GM18520 (cell line): ENCODE data around the gene SYNE2.
"Not testable (repeated sequence)": the region's sequence is repeated elsewhere in the genome, so short reads cannot be mapped to it uniquely, and the experiment has no call there.

Experiments
- ATAC-seq: cut with Tn5 transposase; IDR thresholded peaks from one replicate; pipeline ENCODE4 v1.9.1; 2021; ENCODE audit not compliant: unreplicated experiment

SYNE2 gene

GRCh38 chr14:63852817-63853731, at the start of gene SYNE2:
SYNE2 (plus strand) TSS chr14:63853004; CDS start chr14:63909149, 56,145 bp downstream.
- peak; percentile 62 for ATAC-seq

DNA sequence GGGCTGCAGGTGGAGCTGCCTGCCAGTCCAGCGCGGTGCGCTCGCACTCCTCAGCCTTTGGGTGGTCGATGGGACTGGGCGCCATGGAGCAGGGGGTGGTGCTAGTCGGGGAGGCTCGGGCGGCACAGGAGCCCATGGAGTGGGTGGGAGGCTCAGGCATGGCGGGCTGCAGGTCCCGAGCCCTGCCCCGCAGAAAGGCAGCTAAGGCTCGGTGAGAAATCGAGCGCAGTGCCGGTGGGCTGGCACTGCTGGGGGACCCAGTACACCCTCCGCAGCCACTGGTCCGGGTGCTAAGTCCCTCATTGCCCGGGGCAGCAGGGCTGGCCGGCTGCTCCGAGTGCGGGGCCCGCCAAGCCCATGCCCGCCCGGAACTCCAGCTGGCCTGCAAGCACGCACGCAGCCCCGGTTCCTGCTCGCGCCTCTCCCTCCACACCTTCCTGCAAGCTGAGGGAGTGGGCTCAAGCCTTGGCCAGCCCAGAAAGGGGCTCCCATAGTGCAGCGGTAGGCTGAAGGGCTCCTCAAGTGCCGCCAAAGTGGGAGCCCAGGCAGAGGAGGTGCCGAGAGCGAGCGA, 49.5 kb upstream of the SYNE2 start:
- ATAC-seq, result not testable (repeated sequence)

DNA sequence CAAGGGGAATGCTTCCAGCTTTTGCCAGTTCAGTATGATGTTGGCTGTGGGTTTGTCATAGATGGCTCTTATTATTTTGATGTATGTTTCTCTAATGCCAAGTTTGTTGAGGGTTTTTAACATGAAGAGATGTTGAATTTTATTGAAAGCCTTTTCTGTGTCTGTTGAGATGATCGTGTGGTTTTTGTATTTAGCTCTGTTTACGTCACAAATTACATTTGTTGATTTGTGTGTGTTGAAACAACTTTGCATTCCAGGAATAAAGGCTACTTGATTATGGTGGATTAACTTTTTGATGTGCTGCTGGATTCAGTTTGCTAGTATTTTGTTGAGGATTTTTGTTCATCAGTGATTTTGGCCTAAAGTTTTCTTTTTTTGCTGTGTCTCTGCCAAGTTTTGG, 46.7 kb upstream of the SYNE2 start:
- ATAC-seq, result not testable (repeated sequence)

DNA sequence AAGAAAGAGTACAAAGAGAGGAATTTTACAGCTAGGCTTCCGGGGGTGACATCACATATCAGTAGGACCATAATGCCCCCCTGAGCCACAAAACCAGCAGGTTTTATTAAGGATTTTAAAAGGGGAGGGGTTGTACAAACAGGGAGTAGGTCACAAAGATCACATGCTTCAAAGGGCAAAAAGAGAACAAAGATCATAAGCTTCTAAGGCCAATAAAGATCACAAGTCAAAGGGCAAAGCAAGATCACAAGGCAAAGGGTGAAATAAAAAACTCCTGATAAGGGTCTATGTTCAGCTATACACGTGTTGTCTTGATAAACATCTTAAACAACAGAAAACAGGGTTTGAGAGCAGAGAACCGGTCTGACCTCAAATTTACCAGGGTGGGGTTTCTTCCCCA, 41.1 kb upstream of the SYNE2 start:
- not testable (repeated sequence) for ATAC-seq

GRCh38 chr14:63833728-63834127, 19.1 kb upstream of the SYNE2 start:
- ATAC-seq, result no peak

GRCh38 chr14:63840981-63841380, 11.8 kb upstream of the SYNE2 start:
- ATAC-seq, result no peak

DNA sequence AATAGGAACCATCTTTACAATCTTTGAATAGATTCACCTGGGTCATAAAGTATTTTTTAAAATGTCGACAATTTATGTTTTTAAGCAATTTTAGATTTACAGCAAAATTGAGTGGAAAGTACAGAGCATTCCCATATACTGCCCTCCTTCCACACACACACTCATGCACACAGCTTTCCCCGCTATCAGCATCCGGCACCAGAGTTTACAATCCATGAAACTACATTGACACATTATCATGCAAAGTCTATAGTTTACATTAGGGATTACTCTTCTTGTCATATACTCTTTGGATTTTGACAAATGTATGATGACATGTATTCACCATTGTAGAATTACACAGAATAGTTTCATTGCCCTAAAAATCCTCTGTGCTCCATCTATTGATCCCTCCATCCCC, 9.0 kb upstream of the SYNE2 start:
- no peak for ATAC-seq

DNA sequence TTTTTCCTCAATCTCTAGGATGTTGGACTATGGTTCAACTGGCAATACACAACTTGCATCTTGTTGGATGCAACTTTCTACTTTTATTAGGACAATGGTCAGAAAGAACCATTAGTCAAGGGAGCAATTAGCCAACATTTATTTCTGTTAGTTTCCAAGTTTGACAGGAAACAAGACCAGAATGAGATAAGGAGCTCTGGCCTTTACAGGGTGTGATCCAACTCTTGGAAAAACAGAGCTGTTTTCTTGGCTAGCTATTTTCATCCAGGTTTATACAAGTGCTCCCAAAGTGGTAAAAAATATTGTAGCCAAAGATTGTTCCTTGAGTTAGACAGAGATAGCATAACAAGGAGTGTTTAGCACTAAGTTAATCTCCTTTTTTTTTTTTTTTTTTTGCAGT, 3.9 kb upstream of the SYNE2 start:
- no peak for ATAC-seq

GRCh38 chr14:63852271-63852816, 460 bp upstream of the SYNE2 start:
- ATAC-seq, result peak; percentile 2

DNA sequence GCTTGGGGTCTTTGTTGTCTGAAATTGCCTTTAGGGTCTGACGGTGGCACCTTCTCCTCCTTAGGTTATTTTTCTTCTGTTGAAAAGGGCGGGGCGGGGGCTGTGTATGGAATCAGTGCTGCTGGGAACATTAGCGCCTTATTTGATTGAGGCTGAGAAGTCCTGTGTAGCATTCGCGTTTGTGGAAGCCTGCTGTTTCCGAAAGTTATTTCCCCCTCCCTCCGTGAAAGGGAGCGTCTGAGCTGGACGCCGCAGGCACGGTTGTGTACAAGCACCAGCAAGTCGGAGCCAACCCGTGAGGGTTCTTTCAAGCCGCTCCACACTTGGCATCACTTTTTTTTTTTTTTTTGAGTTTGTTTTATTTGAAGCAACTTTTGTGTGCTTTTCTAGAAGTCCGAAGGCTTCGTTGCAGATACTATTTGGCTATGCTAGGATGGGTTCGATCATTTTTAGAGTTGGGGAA, 1.1 kb downstream of the SYNE2 start:
- no peak for ATAC-seq

DNA sequence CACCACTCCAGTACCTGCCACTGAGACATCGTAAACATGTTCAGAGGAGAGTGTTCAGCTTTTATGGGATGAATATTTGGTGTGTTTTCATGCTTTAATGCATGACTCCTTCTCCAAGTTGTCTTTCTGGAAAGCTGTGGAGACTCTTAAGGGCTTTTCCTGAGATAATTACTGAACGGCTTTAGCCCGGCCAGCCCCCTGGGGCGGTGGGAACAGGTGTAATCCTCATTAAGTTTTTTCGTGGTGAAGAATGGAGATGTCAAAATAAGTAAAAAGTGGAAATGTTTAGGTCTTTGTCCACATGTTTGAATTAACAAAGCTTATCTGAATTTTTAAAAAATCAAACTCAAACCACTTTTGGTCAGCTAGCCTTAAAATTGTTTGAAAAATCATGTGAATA, 1.5 kb downstream of the SYNE2 start:
- no peak for ATAC-seq

- ATAC-seq, result no peak
Measured at GRCh38 chr14:63855281-63855680, 2.5 kb downstream of the SYNE2 start.

DNA sequence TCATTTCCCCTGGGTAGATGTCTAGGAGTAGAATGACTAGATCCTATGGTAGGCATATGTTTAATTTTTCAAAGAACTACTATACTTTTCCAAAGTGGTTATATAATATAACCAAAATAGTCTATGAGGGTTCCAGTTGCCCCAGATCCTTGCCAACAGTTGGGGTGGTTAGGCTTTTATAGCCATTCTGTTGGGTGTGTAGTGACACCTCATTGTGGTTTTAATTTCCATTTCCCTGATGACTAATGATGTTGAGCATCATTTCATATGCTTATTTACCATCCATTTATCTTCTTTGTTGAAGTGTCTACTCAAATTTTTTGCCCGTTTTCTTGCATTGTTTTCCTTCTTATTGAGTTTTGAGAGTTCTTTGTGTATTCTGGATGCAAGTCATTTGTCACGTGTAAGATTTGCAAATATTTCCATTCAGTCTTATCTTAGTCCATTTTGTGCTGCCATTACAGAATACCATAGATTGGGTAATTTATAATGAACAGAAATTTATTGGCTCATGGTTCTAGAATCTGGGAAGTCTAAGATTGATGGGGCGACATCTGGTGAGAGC, 4.7 kb downstream of the SYNE2 start:
- no peak for ATAC-seq

DNA sequence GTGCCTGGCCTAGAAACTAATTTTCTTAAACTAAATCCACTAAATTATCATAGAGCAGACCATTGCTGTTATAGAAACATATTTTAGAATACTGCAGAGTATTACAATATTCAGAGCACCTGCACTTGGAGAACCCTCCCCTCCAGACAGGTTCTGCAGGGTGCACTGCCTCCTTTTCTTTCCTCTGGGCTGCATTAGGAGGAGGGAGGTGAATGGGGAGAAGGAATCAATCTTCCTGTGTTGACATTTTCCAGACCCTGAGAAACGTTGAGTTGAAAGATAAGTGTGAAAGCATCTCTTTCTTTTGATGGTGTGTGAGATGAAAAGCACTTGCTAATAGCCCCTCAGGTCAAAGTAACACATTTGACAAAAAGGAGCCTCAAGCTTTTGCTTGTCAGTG, 7.3 kb downstream of the SYNE2 start:
- ATAC-seq, result no peak

DNA sequence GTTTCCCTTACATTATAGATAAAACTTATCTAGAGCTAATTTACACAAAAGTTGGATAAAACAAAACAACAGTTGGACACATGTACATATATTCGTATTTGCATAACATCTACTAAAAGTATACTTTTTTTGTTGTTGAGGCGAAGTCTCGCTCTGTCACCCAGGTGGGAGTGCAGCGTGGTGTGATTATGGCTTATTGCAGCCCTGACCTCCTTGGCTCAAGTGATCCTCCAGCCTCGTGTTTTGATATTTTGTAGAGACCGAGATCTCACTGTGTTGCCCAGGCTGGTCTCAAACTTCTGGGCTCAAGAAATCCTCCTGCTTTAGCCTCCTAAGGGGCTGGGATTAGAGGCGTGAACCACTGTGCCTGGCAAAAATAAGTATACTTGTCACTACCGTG, 9.4 kb downstream of the SYNE2 start:
- ATAC-seq, result no peak

- no peak for ATAC-seq
Measured at GRCh38 chr14:63863004-63863403, 10.2 kb downstream of the SYNE2 start.

GRCh38 chr14:63864775-63865174, 12.0 kb downstream of the SYNE2 start:
- ATAC-seq, result peak; percentile 28

DNA sequence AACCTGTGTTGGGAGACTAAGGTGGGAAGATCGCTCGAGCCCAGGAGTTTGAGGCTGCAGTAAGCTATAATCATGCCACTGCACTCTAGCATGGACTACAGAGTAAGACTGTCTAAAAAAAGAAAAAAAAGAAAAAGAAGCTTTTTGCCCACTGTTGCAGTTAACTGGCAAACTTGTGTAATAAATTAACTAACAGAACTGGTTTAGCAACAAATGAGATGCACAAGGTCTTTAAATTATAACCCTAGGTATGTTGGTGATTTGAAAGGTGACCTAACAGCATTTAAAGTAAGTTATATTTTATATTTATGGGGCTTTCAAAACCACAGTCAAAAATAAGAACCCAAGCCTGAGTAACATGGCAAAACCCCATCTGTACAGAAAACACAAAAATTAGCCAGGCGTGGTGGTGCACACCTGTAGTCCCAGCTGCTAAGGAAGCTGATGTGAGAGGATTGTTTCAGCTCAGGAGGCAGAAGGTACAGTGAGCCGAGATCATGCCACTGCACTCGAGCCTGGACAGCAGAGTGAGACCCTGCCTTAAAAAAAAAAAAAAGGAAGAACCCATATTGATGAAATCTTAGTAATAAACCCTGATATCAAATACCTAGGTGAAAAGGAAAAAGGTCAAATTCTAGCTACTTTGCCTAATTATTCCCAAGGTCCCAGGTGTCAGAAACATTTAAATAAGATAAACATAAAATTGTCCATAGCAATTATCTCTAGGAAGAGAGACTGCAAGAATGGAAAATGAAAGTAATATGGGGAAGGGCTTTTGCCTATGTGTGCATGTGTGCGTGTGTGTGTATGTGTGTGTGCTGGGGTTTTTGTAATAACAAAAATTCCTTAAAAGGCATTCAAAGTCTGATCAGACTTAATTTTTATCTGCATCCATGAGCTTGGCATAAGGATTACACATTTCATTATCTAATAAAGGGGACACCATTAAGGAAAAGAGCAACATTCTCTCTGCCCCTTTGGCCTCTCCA, 15.4 kb downstream of the SYNE2 start:
- no peak for ATAC-seq

DNA sequence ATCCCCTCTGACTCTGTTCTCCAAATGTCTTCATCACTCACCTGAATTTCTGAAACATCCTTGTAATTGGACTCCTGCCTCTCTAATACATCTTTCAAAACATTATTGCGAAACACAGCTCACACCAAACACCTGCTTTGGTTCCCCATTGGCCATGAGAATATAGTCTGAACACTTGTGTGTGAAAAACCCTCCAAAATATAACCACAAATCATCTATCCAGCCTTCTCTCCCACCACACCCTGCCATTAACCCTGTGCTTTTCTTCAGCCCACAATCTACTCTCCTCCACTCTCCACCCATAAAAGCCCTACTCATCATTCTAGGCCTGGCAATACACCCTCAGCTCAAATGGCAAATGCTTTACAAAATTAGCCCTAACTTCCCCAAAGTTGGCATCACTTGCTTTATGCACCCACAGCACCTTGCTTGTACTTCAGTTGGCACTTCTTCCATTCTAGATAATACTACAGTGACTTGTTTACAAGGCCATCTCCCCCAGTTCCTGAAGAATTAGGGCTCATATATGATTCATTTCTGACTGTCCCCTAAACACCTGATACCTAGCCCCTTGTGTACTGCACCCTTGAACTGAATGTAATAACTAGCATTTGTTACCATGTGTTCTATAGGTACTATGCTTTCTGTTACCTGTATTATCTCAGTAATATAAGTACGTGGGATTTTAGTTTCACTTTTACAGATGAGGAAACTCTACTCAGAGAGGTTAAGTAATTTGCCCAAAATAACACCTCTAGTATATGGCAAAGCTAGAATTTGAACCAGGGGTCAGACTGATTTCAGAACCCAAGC, 17.3 kb downstream of the SYNE2 start:
- ATAC-seq, result not testable (repeated sequence)

DNA sequence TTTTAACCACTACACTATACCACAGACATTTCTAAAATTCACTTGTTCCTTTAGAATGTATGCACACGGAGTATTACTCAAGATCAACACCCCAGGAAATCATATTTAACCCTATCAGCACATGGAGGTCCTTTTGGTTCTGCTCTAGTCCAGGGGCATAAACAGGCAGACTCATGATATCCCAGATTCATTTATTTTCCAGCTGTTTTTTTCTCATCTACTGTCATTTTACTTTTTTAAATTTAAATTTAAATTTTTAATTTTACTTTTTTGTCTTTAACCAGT, 17.9 kb downstream of the SYNE2 start:
- ATAC-seq, result not testable (repeated sequence)
